GM12892 (cell line): Measurements from ENCODE around the gene CR1.

Experiments
- POLR2A ChIP-seq: IDR thresholded peaks from 2 replicates; pipeline ENCODE4 v1.6.1; 2011; ENCODE audit warnings: low read depth, low read length, control low read depth
- POLR2AphosphoS5 ChIP-seq: IDR thresholded peaks from 2 replicates; pipeline ENCODE4 v1.6.1; 2011; ENCODE audit warnings: low read depth, low read length, control low read depth

DNA sequence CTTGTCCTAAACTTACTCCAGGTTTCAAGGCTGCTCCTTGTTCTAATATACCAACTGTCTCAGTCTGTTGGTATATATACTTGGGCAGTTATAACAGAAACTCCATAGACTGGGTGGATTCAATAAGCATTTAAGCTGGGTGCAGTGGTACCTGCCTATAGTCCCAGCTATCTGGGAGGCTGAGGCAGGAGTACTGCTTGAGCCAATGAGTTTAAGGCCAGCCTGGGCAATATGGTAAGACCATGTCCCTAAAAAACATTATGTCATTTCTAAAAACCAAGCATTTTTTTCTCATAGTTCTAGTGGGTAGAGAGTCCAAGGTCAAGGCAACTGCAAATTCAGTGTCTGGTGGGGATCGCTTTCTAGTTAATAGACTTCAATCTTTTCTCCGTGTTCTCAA is 131.5 kb downstream of the CR1 start:
- TF ChIP-seq POLR2A (no peak), POLR2AphosphoS5 (no peak)
